Naive thymus-derived CD4-positive, alpha-beta T cell (primary cell): ENCODE data around the gene RECK. TPM values are rescaled to one million over a fixed set of nuclear protein-coding genes. Genes with fewer than 3 reads are reported as not detected.
A peak's percentile ranks its signal among the peaks of the same experiment; 100 is the strongest.

Experiments
- ATAC-seq: fragments of 150-1000 bp; cut with Tn5 transposase; 2 replicates; pipeline ENCODE4 v1.10.0; 2021; ENCODE audit warnings: mild to moderate bottlenecking, moderate library complexity
- CTCF ChIA-PET: fragments of 350-600 bp; sonication (Branson Sonifier 250); formaldehyde crosslinking; loops from one replicate; lab custom pipeline; 2021; ENCODE audit warnings: antibody characterized with exemption; lab: Charles Lee
- POLR2A ChIA-PET: fragments of 350-600 bp; sonication (Branson Sonifier 250); formaldehyde crosslinking; loops from one replicate; lab custom pipeline; 2021; ENCODE audit warnings: antibody characterized with exemption, inconsistent platforms; lab: Charles Lee
- DNase-seq, 9 donors: peaks; one replicate each; pipeline versions ENCODE4 v3.0.0 to v3.0.0-alpha.2; 2020 to 2022; ENCODE audit warnings: mixed read lengths in 1 of 9
- H3K27ac ChIP-seq: one replicate; pipeline ENCODE4 v1.7.0; 2013; ENCODE audit warnings: mild to moderate bottlenecking, low read depth, low read length, moderate library complexity
- H3K27me3 ChIP-seq, 2 donors: one replicate each; pipeline ENCODE4 v1.7.0; 2013; ENCODE audit warnings: low read length in 2 of 2, mild to moderate bottlenecking in 2 of 2, moderate library complexity in 2 of 2; ENCODE audit not compliant: control insufficient read depth in 2 of 2, insufficient read depth in 2 of 2
- H3K36me3 ChIP-seq, 3 experiments: 1 replicate in 2 of 3; 2 replicates in 1 of 3; pipeline ENCODE4 v1.7.0; 2013; ENCODE audit warnings: low read length in 3 of 3, mild to moderate bottlenecking in 3 of 3, moderate library complexity in 1 of 3; ENCODE audit not compliant: insufficient read depth in 3 of 3, control insufficient read depth in 2 of 3
- H3K4me1 ChIP-seq, 2 donors: one replicate each; pipeline ENCODE4 v1.7.0; 2013; ENCODE audit warnings: low read length in 2 of 2, mild to moderate bottlenecking in 2 of 2, moderate library complexity in 1 of 2; ENCODE audit not compliant: control insufficient read depth in 2 of 2, insufficient read depth in 2 of 2
- H3K4me3 ChIP-seq: 2 replicates; pipeline ENCODE4 v1.7.0; 2013; ENCODE audit warnings: mild to moderate bottlenecking, low read length
- H3K9me3 ChIP-seq, 3 experiments: 1 replicate in 2 of 3; 2 replicates in 1 of 3; pipeline ENCODE4 v1.7.0; 2013; ENCODE audit warnings: low read length in 3 of 3; ENCODE audit not compliant: control insufficient read depth in 2 of 3
- H3K27ac Mint-ChIP-seq, 9 donors: one replicate each; pipeline ENCODE4 v1.8.0; 2020 to 2022; ENCODE audit warnings: mixed read lengths in 9 of 9, mild to moderate bottlenecking in 8 of 9, moderate library complexity in 5 of 9, inconsistent platforms in 2 of 9
- H3K27me3 Mint-ChIP-seq, 5 donors: one replicate each; pipeline ENCODE4 v1.8.0; 2021 to 2022; ENCODE audit warnings: mixed read lengths in 5 of 5, mild to moderate bottlenecking in 1 of 5
- H3K36me3 Mint-ChIP-seq, 5 donors: one replicate each; pipeline ENCODE4 v1.8.0; 2020 to 2022; ENCODE audit warnings: mixed read lengths in 5 of 5, mild to moderate bottlenecking in 3 of 5, inconsistent platforms in 1 of 5
- H3K4me1 Mint-ChIP-seq, 7 donors: one replicate each; pipeline ENCODE4 v1.8.0; 2020 to 2022; ENCODE audit warnings: mixed read lengths in 7 of 7, mild to moderate bottlenecking in 3 of 7, inconsistent platforms in 1 of 7
- H3K4me3 Mint-ChIP-seq, 10 donors: one replicate each; pipeline ENCODE4 v1.8.0; 2020 to 2022; ENCODE audit warnings: mild to moderate bottlenecking in 10 of 10, mixed read lengths in 10 of 10, moderate library complexity in 6 of 10, inconsistent platforms in 2 of 10
- H3K9me3 Mint-ChIP-seq, 11 donors: one replicate each; pipeline ENCODE4 v1.8.0; 2020 to 2022; ENCODE audit warnings: mixed read lengths in 11 of 11, mild to moderate bottlenecking in 4 of 11, inconsistent platforms in 1 of 11, moderate library complexity in 1 of 11
- intact Hi-C, 2 donors: fragments of 100-400 bp; cut with micrococcal nuclease; formaldehyde crosslinking; loops; one replicate each; pipeline ENCODE4 v1.15.1; 2023
- polyA plus RNA-seq, 2 donors: library from polyadenylated mRNA; unstranded; fragments of 300-500 nt; fragmentation: Illumina TruSeq; gene quantifications; one replicate each; pipeline ENCODE4 v1.2.3, GENCODE V29; 2021
- total RNA-seq, 6 experiments: library from RNA in 5 of 6; stranded (reverse) in 5 of 6; gene quantifications; 1 replicate in 5 of 6; 2 replicates in 1 of 6; pipeline ENCODE4 v1.2.3 and lab custom pipeline; 2021 to 2026

The RECK gene
- total and polyA plus RNA-seq, 7 experiments from 2014 or later = 7.4 to 26.2 (median 13.9) TPM

DNA sequence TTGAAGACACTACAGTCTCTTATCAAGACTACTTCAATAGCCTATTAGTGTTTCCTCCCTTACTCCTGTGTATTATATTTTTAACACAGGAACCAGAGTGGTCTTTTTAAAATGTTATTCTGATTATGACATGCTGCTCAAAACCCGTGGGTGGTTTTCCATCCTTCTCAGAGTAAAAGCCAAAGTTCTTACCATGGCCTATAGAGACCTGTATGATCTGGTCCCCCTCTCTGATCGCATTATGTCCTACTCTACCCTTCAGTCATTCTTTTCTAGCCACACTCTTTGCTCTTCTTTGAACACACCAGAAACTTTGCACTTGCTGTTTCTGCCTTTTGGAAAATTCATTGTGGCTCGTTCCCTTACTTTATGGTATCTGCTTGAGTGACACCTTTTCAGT is 13.8 kb downstream of the RECK start:
- H3K9me3 Mint-ChIP-seq = no peaks in the 10 kb centered on the region

DNA sequence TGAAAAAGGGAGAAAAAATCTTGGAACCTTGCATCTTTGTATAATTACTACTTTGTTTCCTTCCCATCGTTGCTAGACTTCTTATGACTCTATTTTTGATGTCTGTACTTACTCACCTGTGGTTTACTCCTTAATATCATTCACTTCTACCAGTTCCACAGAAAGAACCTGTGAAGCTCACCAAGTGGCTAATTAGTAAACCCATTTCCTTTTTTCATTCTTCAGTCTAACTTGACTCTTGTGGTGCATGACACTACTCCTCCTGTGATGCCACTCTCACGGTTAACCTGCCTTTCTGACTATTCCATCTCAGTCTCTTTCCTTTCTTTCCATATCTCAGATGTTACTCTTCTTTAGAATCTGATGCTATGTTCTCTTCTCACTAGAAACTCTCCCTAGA is 14.6 kb downstream of the RECK start:
- no peaks in the 10 kb centered on the region for H3K36me3 ChIP-seq
- H3K36me3 Mint-ChIP-seq = peaks cover 0 to 22% (median 5%) of the 10 kb centered on the region in 5 donors
- no peaks in the 10 kb centered on the region for H3K27me3 ChIP-seq
- DNase-seq = no peak
- no peak overlapping the region for H3K27ac ChIP-seq
- H3K27me3 Mint-ChIP-seq = no peaks in the 10 kb centered on the region
- intact Hi-C loops = no loop called here
- H3K9me3 Mint-ChIP-seq = no peaks in the 10 kb centered on the region
- H3K27ac Mint-ChIP-seq = no peak overlapping the region
- ChIA-PET CTCF (interaction anchor here (0.5 kb wide), 1 partner anchor 1499 kb away, joined by 3 read pairs; no protein-coding TSS in a partner anchor), POLR2A (interaction anchor here (1.3 kb wide), 1 partner anchor 13 kb away, joined by 4 read pairs; no protein-coding TSS in a partner anchor)
- no peak for ATAC-seq
- no peak overlapping the region for H3K4me3 ChIP-seq
- peaks cover 0 to 23% (median 13%) of the 10 kb centered on the region in 7 donors for H3K4me1 Mint-ChIP-seq
- H3K4me1 ChIP-seq = no peaks in the 10 kb centered on the region
- no peaks in the 10 kb centered on the region for H3K9me3 ChIP-seq
- H3K4me3 Mint-ChIP-seq = no peak overlapping the region

More for the DNA sequence above, 13.8 kb downstream of the RECK start:
- ATAC-seq (no peak), DNase-seq (no peak)
- H3K36me3 Mint-ChIP-seq = peaks cover 0 to 22% (median 5%) of the 10 kb centered on the region in 5 donors
- H3K36me3 ChIP-seq = no peaks in the 10 kb centered on the region
- H3K27me3 Mint-ChIP-seq = no peaks in the 10 kb centered on the region
- no peaks in the 10 kb centered on the region for H3K4me1 ChIP-seq
- H3K4me1 Mint-ChIP-seq = peaks cover 0 to 29% (median 17%) of the 10 kb centered on the region in 7 donors
- no peak overlapping the region for H3K4me3 Mint-ChIP-seq
- no peaks in the 10 kb centered on the region for H3K9me3 ChIP-seq
- intact Hi-C loops = no loop called here
- CTCF ChIA-PET = no interaction called here
- no peak overlapping the region for H3K27ac Mint-ChIP-seq
- POLR2A ChIA-PET = interaction anchor here (1.3 kb wide), 1 partner anchor 12 kb away, joined by 4 read pairs; no protein-coding TSS in a partner anchor
- no peak overlapping the region for H3K4me3 ChIP-seq
- no peak overlapping the region for H3K27ac ChIP-seq
- H3K27me3 ChIP-seq = no peaks in the 10 kb centered on the region

DNA sequence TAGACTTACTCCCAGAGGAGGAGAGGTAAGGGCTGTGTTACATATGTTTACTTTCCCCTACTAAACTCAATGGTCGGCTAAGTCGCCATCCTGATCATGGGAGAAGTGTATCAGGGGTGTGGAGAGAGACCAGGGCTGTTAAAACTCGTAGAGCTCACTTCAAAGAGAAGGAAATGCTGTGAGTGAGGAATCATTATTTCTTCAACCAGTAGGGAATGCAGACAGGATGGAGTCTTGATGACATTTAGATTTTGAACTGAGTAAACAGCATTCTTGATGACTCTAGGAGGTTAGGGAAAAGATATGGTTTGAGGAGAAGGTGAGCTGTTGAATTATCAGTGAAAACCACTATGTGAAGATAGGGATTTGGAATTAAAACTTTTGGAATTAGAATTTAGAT is 17.3 kb downstream of the RECK start:
- Histone ChIP-seq H3K27ac (no peak overlapping the region), H3K36me3 (no peaks in the 10 kb centered on the region), H3K4me3 (no peak overlapping the region), H3K4me1 (no peaks in the 10 kb centered on the region), H3K27me3 (no peaks in the 10 kb centered on the region), H3K9me3 (no peaks in the 10 kb centered on the region)
- Mint-ChIP-seq H3K4me3 (no peak overlapping the region), H3K27ac (peak overlapping the region in 1 of 9 donors; percentile 42), H3K4me1 (peaks cover 0 to 7% (median 0%) of the 10 kb centered on the region in 7 donors), H3K27me3 (no peaks in the 10 kb centered on the region), H3K36me3 (peaks cover 0 to 21% (median 9%) of the 10 kb centered on the region in 5 donors), H3K9me3 (no peaks in the 10 kb centered on the region)
- ATAC-seq = no peak
- ChIA-PET CTCF (interaction anchor here (0.7 to 0.9 kb wide), 2 partner anchors 31 to 342 kb away, joined by 3 read pairs; no protein-coding TSS in a partner anchor), POLR2A (no interaction called here)
- intact Hi-C loops = no loop called here
- no peak for DNase-seq

DNA sequence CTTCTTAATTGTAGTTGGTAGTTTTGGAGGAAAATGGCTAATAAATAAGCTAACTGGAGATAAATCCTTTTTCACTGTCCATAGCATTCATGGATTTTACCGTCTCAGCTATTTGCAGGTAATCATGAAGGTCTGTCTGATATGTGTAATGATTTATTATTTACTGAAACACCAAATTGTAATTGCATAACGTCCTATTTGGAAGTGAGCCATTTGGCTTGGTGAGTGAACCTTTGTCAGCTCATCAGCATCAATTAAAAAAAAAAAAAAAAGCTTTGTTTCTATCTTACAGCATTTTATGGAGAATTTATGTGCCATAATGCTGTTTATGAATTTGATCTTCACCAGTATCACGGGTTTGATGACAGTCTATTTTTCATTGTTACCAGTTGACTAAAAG is 20.2 kb downstream of the RECK start:
- H3K9me3 Mint-ChIP-seq = no peaks in the 10 kb centered on the region
- H3K4me3 Mint-ChIP-seq = no peak overlapping the region
- H3K27me3 Mint-ChIP-seq = no peaks in the 10 kb centered on the region
- no peak for DNase-seq
- Histone ChIP-seq H3K27ac (no peak overlapping the region), H3K4me3 (no peak overlapping the region), H3K36me3 (no peaks in the 10 kb centered on the region), H3K27me3 (no peaks in the 10 kb centered on the region), H3K9me3 (no peaks in the 10 kb centered on the region), H3K4me1 (no peaks in the 10 kb centered on the region)
- intact Hi-C loops = no loop called here
- peaks cover 0 to 7% (median 0%) of the 10 kb centered on the region in 7 donors for H3K4me1 Mint-ChIP-seq
- CTCF ChIA-PET = no interaction called here
- no peak overlapping the region for H3K27ac Mint-ChIP-seq
- H3K36me3 Mint-ChIP-seq = peaks cover 4 to 38% (median 21%) of the 10 kb centered on the region in 5 donors
- POLR2A ChIA-PET = no interaction called here
- no peak for ATAC-seq

DNA sequence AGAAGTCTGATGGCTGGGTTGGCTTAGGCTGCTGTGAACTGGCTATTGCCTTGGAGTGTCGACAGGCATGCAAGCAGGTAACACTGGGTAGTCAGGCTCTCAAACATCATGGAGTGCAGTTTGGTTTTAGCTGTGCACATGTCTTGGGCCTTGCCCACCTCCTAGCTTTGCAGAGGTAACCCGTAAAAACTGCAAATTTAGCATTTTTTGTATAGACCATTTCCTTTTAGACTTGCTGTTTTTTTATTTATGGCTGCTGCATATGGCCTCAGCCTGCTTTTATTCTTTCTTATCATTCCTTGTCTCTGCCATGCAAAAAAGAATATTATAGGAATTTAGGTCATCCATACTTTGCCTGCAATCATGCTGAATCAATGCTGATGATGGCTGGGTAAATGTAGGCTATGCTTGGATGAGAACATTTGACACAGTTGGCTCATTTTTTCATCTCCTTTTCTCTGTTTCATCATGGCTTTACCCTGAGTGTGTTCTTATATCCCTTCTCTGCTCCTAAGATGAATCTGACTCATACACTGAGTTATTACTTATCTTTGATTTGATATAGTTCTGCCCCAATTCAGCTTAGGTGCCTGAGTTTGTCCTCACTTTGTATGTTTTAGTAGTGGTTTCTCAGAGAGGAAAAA is 27.2 kb downstream of the RECK start:
- POLR2A ChIA-PET = no interaction called here

DNA sequence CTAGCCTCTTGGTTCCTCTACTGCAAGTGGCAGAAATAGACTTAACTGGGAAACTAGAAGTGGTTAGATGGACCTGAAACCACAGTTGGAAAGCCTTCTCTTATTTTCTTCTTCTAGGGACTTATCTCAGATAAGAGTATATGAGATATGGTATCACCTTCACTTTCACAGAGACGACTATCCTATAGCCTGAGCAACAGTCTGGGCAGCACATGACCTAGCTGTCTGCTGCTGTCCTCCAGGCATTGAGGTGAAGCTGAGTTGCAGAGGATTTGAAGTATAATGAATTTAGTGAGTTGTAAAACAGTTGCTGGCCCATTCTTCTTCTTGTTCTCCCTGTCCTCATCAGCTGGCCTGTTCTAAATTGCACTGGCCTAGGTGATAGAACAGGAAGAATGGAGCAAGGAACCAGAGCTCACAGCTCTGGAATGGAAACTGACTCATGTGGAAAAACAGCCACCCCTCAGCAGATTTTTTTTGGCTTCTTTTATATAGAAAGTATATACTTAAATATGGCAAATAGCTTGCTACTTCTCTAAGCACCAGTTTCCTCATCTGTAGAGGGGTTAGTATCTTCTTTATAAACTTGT is 27.8 kb downstream of the RECK start:
- Mint-ChIP-seq H3K27ac (no peak overlapping the region), H3K9me3 (no peaks in the 10 kb centered on the region), H3K36me3 (peaks cover 4 to 58% (median 25%) of the 10 kb centered on the region in 5 donors), H3K4me3 (no peak overlapping the region), H3K4me1 (peaks cover 0 to 4% (median 0%) of the 10 kb centered on the region in 7 donors), H3K27me3 (no peaks in the 10 kb centered on the region)
- Histone ChIP-seq H3K36me3 (peaks cover 0 to 16% (median 3%) of the 10 kb centered on the region in 3 experiments), H3K27ac (no peak overlapping the region), H3K27me3 (no peaks in the 10 kb centered on the region), H3K4me1 (no peaks in the 10 kb centered on the region), H3K9me3 (no peaks in the 10 kb centered on the region), H3K4me3 (no peak overlapping the region)
- ChIA-PET CTCF (no interaction called here), POLR2A (interaction anchor here (0.6 kb wide), 2 partner anchors 150 to 667 kb away, joined by 3 to 4 read pairs; no protein-coding TSS in a partner anchor)
- DNase-seq (no peak), ATAC-seq (no peak)
- intact Hi-C loops = no loop called here

More for the DNA sequence above, 27.2 kb downstream of the RECK start:
- Mint-ChIP-seq H3K4me1 (peaks cover 0 to 4% (median 0%) of the 10 kb centered on the region in 7 donors), H3K27me3 (no peaks in the 10 kb centered on the region), H3K36me3 (peaks cover 4 to 58% (median 25%) of the 10 kb centered on the region in 5 donors), H3K4me3 (no peak overlapping the region), H3K9me3 (no peaks in the 10 kb centered on the region), H3K27ac (no peak overlapping the region)
- Histone ChIP-seq H3K4me3 (no peak overlapping the region), H3K27me3 (no peaks in the 10 kb centered on the region), H3K36me3 (peaks cover 0 to 16% (median 3%) of the 10 kb centered on the region in 3 experiments), H3K9me3 (no peaks in the 10 kb centered on the region), H3K27ac (no peak overlapping the region), H3K4me1 (no peaks in the 10 kb centered on the region)
- intact Hi-C loops = no loop called here
- ATAC-seq (no peak), DNase-seq (no peak)
- CTCF ChIA-PET = no interaction called here
